MM.1S (cell line): ENCODE measurements around the gene APBB1IP.

Experiments
- CTCF ChIP-seq: fragments of 300-600 bp; sonication (generic); IDR thresholded peaks from 2 replicates; pipeline ENCODE4 v1.5.1; 2016; ENCODE audit warnings: antibody characterized with exemption, low read length, mixed read lengths
- EZH2 ChIP-seq: fragments of 300-600 bp; sonication (generic); optimal IDR thresholded peaks from 2 replicates; pipeline ENCODE3; 2017; ENCODE audit warnings: low read depth, mild to moderate bottlenecking, antibody characterized with exemption, low read length, mixed read lengths

GRCh38 chr10:26489081-26489480, 50.9 kb downstream of the APBB1IP start:
- TF ChIP-seq CTCF (no peak), EZH2 (no peak)
